Measurements from ENCODE around the gene SPAG7.
A peak's percentile ranks its signal among the peaks of the same experiment; 100 is the strongest.

The SPAG7 gene

GRCh38 chr17:4974115-4974670 lies 6.6 kb upstream of the SPAG7 start:
- no peak for DNase-seq (ENCODE audit: low read depth, low spot score)

DNA sequence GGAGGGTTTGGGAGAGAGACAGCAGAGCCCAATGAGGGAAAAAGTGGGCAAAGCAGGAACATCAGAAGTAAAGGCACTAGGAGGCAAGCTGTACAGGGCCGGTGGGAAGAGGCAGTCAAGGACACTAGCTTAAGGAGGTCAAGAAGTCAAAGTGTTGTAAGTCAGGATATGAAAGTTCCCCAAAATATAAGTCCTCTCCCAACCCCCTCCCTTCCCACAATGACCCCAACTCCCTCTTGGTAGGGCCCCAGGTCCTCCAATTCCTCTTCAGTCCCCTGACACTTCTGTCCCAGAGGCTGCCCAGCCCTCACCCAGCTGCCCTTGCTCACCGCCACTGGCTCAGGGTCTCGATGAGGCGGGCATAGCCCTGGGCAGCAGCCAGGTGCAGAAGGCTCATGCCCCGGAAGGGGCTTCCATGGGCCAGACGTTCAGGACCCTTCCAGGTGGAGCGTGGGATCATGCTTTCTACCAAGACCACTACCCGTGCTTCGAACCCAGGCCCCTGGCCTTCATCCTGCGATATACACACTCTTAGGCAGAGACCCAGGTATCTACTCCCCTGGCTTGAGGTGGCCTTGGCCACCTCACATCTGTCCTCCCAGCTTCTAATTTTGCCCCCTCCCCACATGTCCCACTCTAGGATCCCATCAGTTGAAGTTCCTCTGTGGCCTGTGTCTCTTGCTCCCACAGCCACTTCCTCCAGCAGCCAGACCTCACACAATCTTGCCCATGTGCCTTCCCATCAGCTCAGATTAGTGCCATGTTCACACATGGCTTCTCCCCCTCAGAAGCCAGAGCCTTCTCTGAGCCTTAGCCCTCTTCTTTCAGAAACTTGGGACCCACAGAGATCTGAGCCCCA lies 5.9 kb upstream of the SPAG7 start:
- no peak for DNase-seq (ENCODE audit: low read depth, low spot score)

- DNase-seq (ENCODE audit: low read depth, low spot score) = no peak
Measured at GRCh38 chr17:4972752-4973151, 5.1 kb upstream of the SPAG7 start.

DNA sequence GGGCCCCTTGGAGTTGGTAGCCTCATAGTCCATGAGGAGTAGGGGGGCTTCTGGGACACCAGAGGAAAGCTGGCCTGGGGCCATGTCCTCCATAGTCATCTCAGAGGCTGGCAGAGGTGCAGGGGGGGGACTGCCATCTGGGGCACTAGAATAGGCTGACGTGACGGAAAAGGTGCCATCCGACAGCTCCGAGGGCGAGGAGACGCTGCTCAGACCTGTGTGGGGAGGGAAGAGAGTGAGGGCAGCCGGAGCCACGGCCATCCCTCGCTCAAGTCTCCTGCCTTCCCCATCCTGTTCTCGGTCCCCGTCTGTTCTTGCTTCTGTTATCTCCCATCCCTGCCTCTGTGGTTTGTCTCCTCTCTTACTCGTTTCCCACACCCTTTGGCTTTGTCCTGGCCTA lies 4.7 kb upstream of the SPAG7 start:
- DNase-seq (ENCODE audit: low read depth, low spot score) = no peak

GRCh38 chr17:4971826-4972225 lies 4.2 kb upstream of the SPAG7 start:
- no peak for DNase-seq (ENCODE audit: low read depth, low spot score)

- DNase-seq (ENCODE audit: low read depth, low spot score) = no peak
Measured at GRCh38 chr17:4970273-4970672, 2.7 kb upstream of the SPAG7 start.

GRCh38 chr17:4969551-4970173 lies 2.0 kb upstream of the SPAG7 start:
- DNase-seq (ENCODE audit: low read depth, low spot score) = no peak

DNA sequence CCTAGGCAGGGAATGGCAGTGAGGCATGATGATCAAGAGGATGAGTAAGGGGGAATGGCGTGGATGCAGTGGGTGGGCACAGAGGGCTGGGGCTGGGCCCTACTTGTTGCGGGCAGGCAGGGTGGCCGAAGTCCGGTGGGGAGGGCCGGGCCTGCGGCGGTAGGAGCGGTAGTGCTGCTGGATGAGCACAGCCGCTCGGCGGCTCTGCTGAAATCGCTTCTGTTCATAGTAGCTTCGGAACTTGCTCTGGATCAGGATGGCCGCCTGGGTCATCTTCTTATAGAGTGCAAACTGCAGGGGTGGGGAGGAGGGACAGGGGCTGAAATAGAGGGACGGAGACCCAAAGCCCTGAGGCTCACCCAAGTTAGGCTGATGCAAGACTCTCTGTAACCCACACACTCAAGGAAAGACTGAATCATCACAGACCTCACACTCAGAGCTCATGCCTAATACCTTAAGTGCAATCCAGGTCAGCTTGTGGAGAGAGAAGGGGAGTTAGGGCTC lies 1.5 kb upstream of the SPAG7 start:
- DNase-seq (ENCODE audit: low read depth, low spot score) = no peak

- DNase-seq (ENCODE audit: low read depth, low spot score) = no peak
Measured at GRCh38 chr17:4968486-4969046, 949 bp upstream of the SPAG7 start.

GRCh38 chr17:4966844-4967538 lies 626 bp downstream of the SPAG7 start:
- DNase-seq (ENCODE audit: low read depth, low spot score) = peak; percentile 89

- DNase-seq (ENCODE audit: low read depth, low spot score) = no peak
Measured at GRCh38 chr17:4965311-4965986, 2.2 kb downstream of the SPAG7 start.

DNA sequence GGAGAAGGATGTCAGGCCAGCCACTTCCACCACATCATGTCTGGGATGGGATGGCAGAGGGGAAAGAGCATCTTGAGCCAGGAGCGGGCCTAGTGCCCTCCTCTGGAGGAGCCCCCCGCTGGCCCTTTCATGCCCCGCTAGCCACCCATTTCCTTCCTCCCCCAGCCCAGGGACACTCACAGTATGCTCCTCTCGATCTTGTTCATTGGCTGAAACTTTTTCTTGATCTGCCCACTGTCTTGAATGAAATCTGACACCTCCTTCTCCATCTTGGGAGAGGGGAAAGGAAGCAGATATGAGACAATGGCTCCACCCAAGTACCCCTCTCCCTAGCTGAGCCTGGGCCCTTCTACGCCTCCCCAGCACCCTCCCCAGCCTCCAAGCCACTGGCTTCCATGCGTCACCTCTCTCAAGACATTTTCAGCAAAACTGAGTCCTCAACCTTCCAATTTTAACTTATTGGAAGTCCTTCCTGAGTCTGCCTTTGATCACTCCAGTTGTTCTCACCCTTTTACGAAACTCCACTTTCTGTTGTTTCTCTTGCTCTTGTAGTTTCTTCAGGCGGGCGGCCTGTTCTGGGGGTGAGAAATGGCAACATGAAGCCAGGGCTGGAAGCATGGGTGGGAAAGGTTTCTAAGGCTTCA lies 7.2 kb downstream of the SPAG7 start:
- DNase-seq (ENCODE audit: low read depth, low spot score) = no peak

DNA sequence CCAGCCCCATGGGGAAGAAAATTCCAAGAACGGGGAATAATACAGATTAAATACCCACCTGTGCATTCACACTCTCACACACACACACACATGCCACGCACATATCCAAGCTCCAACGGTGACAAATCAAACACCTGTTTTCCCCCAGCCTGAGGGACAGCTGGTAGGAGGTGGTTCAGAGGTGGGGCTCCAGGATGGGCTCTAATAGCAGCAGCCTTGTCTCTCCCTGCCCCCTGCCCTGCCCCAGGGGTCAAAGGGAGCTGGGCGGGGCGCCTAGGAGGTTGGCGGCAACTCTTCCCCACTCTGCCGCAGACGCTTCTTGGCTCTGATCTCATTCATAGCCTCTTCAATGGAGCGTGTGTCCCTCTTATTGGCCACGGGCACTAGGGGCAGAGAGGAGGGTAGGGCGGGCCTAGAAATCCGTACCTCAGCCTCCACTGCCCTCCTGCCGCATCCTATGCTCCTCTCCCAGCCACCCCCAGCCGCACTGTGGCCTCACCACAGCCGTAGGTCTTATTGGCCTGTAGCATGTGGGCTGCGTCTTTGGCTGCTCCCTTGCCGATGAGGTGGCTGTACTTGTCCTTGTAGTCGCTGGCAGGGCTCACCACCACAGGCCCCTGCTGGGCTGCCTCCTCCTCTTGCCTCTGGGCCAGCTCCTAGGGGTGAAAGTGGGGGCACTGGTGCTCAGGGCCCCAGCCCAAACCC lies 8.2 kb downstream of the SPAG7 start:
- DNase-seq (ENCODE audit: low read depth, low spot score) = no peak

DNA sequence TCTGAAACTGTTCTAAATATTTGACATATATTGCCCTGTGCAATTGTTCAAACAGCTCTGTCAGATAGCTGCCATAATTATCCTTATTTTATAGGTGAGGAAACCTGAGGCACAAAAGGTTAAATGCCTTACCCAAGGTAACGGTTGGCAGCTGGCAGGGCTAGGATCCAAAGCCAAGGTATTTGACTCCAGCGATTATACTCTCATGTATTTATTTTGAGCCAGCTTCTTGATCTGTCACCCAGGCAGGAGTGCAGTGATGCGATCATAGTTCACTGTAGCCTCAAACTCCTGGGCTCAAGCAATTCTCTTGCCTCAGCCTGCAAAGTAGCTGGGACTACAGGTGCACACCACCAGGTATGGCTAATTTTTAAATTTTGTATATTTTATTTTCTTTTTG lies 9.5 kb downstream of the SPAG7 start:
- DNase-seq (ENCODE audit: low read depth, low spot score) = no peak

- no peak for DNase-seq (ENCODE audit: low read depth, low spot score)
Measured at GRCh38 chr17:4956493-4957061, 11.0 kb downstream of the SPAG7 start.

- DNase-seq (ENCODE audit: low read depth, low spot score) = no peak
Measured at GRCh38 chr17:4955091-4955490, 12.5 kb downstream of the SPAG7 start.

DNA sequence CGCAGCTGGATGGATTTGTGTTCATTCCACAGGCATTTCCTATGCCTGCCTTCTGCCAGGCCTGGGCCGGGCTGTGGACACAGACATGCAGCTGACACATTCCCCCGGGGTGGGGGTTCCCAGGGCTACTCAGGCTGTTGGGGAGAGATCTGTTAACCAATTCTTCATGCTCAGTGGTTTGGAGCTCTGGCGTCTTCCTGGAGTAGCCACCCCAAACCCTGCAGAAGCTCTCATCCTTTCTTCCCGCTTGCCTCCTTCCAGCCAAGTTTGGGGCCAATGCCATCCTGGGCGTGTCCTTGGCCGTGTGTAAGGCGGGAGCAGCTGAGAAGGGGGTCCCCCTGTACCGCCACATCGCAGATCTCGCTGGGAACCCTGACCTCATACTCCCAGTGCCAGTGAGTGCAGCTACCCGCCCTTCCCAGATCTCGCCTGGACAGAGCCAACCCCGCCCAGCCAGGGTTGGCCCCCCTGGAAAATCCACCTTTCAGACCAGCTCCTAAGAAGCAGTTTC lies 14.1 kb downstream of the SPAG7 start:
- DNase-seq (ENCODE audit: low read depth, low spot score) = no peak

GRCh38 chr17:4951486-4951885 lies 16.1 kb downstream of the SPAG7 start:
- no peak for DNase-seq (ENCODE audit: low read depth, low spot score)

- no peak for DNase-seq (ENCODE audit: low read depth, low spot score)
Measured at GRCh38 chr17:4950746-4951204, 16.8 kb downstream of the SPAG7 start, which contains the start of gene ENO3. Gene ENO3, plus strand, starts transcription at chr17:4951119. Its CDS starts 711 bp downstream, at chr17:4951830.
